NAMALWA (cell line): ENCODE results near the gene MESD.

ENCODE experiments used
- DNase-seq: peaks from one replicate; pipeline ENCODE4 v3.0.0-alpha.2; 2015; ENCODE audit warnings: low spot score

The MESD gene

GRCh38 chr15:80989518-80990478, at the start of gene MESD:
MESD (minus strand) TSS chr15:80989819; CDS start chr15:80989791, 28 bp downstream.
- DNase-seq = peak; percentile 95

GRCh38 chr15:81038975-81039607, 49.5 kb upstream of the MESD start:
- no peak for DNase-seq

- no peak for DNase-seq
These were observed 48.5 kb upstream of the MESD start for GRCh38 chr15:81037952-81038743.

- no peak for DNase-seq
These were observed 43.9 kb upstream of the MESD start for GRCh38 chr15:81033508-81033907.

- DNase-seq = no peak
These were observed 43.2 kb upstream of the MESD start for GRCh38 chr15:81032818-81033217.

- DNase-seq = no peak
These were observed 42.7 kb upstream of the MESD start for GRCh38 chr15:81032355-81032754.

GRCh38 chr15:81031203-81031602, 41.6 kb upstream of the MESD start:
- no peak for DNase-seq

- no peak for DNase-seq
These were observed 40.7 kb upstream of the MESD start for GRCh38 chr15:81030301-81030750.

- DNase-seq = no peak
These were observed 40.0 kb upstream of the MESD start for GRCh38 chr15:81029414-81030300.

- DNase-seq = no peak
These were observed 37.4 kb upstream of the MESD start for GRCh38 chr15:81026836-81027599.

- DNase-seq = no peak
These were observed 36.2 kb upstream of the MESD start for GRCh38 chr15:81025721-81026370.

- no peak for DNase-seq
These were observed 35.3 kb upstream of the MESD start for GRCh38 chr15:81024936-81025335.

- DNase-seq = no peak
These were observed 34.8 kb upstream of the MESD start for GRCh38 chr15:81024265-81024872.

- no peak for DNase-seq
These were observed 34.1 kb upstream of the MESD start for GRCh38 chr15:81023483-81024264.

GRCh38 chr15:81021321-81021720, 31.7 kb upstream of the MESD start:
- DNase-seq = no peak

- DNase-seq = no peak
These were observed 28.6 kb upstream of the MESD start for GRCh38 chr15:81018197-81018596.

GRCh38 chr15:81016489-81017068, 27.0 kb upstream of the MESD start:
- no peak for DNase-seq
